Tongue (tissue), 2 donors: ENCODE results near the gene HYAL2. TPM values are rescaled to one million over a fixed set of nuclear protein-coding genes. Genes with fewer than 3 reads are reported as not detected.
A peak's percentile ranks its signal among the peaks of the same experiment; 100 is the strongest.

Source experiments
- DNase-seq: peaks from one replicate; pipeline ENCODE4 v3.0.0-alpha.2; 2015
- total RNA-seq: library from RNA; depleted of rRNA; stranded (reverse); fragments of >200 nt; gene quantifications from one replicate; pipeline ENCODE4 v1.2.3, GENCODE V29; 2014

The HYAL2 gene, protein sequence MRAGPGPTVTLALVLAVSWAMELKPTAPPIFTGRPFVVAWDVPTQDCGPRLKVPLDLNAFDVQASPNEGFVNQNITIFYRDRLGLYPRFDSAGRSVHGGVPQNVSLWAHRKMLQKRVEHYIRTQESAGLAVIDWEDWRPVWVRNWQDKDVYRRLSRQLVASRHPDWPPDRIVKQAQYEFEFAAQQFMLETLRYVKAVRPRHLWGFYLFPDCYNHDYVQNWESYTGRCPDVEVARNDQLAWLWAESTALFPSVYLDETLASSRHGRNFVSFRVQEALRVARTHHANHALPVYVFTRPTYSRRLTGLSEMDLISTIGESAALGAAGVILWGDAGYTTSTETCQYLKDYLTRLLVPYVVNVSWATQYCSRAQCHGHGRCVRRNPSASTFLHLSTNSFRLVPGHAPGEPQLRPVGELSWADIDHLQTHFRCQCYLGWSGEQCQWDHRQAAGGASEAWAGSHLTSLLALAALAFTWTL
- 53.9 TPM for total RNA-seq

GRCh38 chr3:50322386-50323091 is at the start of gene HYAL2:
Gene HYAL2 (minus strand): TSS chr3:50322745. CDS start chr3:50320489, 2,256 bp downstream.
- no peak for DNase-seq

DNA sequence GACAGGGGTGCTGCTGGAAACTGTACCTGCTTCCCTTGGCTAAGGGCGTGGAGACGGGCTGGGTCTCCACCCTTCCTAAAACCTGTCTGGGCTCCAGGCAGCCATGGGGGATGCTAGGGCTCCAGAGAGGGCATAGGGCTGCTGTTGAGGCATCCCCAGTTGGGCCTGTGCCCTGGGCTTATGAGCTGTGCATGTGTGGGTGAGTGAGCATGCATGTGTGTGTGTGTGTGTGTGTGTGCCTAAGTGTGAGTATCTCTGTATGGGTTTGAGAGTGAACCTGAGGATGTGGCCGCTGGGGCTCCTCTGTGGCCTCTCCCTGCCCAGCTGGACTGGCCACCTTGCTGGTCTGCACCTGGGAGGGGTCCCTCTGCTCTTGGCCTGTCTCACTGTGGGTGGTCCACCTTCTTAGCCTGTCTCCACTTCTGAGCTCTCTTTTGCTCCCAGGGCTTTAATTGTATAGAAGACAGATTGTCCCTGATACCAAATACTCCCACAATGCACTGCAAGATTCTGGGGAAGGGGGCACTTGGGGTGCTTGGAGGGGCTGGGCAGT is 48.7 kb upstream of the HYAL2 start:
- no peak for DNase-seq

DNA sequence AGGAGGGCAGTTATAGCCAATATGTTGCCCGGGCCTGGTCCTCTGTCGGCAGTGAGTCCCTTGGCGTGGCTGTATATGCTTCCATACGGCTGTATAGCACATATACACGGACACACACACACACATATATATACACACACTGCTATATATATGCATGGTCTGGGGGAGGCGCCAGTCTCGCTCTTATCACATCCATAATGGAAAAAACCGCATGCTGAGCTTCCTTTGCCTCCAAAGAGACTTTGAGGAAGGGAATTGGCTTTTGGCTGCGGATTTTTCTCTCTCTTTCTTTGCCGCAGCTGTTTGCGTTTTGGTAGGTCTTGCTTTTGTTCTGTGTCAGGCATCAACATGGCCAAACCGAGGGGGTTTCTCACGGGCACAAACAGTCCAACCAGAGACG is 48.0 kb upstream of the HYAL2 start:
- peak; percentile 83 for DNase-seq

GRCh38 chr3:50369012-50369670 is 46.6 kb upstream of the HYAL2 start:
- no peak for DNase-seq

- DNase-seq = no peak
These were observed 43.3 kb upstream of the HYAL2 start for GRCh38 chr3:50365842-50366220.

GRCh38 chr3:50365080-50365841 is 42.7 kb upstream of the HYAL2 start:
- DNase-seq = peak; percentile 87

DNA sequence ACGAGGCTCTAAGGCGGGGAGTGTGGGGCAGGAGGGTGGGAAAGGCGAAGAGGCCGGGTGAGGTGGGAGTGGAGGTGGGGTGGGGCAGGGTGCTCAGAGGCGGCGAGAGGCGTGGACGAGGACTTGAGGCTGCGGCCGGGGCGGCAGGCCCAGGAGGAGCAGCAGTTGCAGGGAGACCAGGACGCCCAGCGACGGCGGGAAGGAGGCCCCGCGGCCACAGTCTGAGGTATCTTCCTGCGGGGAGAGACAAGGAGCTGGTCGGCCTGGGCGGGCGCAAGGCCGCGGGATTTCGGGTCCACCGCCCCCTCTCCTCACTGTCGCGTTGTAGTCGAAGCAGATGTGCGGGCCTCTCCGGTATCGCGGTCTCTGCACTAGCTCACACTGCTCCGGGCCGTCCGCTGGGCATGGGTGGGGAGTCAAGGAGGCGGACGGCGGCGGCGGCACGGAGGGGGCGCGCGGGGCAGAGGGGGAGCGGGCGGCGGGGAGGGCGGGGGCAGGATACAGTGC is 42.1 kb upstream of the HYAL2 start:
- DNase-seq = peak; percentile 22

- no peak for DNase-seq
These were observed 37.2 kb upstream of the HYAL2 start for GRCh38 chr3:50359760-50360110.

DNA sequence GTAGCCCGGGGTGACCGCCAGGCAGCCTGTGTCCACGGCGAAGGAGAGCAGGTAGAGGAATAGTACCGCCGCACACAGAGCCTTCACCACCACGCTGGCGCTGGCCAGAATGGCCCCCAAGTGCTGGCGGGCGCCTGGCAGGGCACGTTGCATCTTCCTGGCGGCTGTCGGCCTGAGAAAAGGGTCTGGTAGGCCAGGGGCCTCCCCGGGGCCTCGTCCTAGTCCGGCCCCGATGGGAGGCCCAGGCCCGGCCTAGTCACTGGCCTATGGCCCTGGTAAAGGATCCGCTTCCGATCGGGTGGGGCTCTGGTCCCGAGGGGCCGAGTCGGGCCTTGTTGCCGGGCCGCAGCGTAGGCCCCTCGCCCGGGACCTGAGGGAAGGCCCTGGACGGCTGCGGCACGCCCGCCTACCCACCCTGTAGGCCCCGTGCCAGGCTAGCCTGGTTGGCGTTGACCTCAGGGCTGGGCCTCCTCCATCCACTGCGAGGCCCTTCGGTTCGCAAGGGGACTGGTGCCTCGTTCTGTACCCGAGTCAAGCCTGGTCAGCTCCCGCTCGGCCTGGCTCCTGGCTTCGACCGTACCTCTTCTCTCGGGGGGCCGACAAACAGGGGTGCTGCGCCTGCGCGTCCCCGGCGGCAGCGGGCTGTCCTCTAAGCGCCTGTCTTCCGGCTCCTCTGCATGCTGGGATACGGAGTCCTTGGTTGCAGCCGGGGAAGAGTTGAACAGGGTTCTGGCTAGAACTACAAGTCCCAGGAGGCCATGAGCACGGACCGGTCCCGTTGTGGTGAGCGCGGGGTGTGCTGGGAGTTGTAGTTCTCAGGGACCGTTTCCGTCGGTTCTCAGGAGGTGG is 36.6 kb upstream of the HYAL2 start, which contains the start of gene TMEM115:
TMEM115 (minus strand) TSS at position 611 of the 849 bp plus-strand sequence; CDS start at position 153, 458 bp downstream.
- peak; percentile 99 for DNase-seq

- no peak for DNase-seq
These were observed 35.9 kb upstream of the HYAL2 start for GRCh38 chr3:50358355-50358910.

GRCh38 chr3:50357481-50357880 is 34.9 kb upstream of the HYAL2 start:
- DNase-seq = no peak

GRCh38 chr3:50356553-50356952 is 34.0 kb upstream of the HYAL2 start:
- no peak for DNase-seq

- DNase-seq = no peak
These were observed 33.4 kb upstream of the HYAL2 start for GRCh38 chr3:50355829-50356552.

GRCh38 chr3:50354850-50355249 is 32.3 kb upstream of the HYAL2 start:
- no peak for DNase-seq

DNA sequence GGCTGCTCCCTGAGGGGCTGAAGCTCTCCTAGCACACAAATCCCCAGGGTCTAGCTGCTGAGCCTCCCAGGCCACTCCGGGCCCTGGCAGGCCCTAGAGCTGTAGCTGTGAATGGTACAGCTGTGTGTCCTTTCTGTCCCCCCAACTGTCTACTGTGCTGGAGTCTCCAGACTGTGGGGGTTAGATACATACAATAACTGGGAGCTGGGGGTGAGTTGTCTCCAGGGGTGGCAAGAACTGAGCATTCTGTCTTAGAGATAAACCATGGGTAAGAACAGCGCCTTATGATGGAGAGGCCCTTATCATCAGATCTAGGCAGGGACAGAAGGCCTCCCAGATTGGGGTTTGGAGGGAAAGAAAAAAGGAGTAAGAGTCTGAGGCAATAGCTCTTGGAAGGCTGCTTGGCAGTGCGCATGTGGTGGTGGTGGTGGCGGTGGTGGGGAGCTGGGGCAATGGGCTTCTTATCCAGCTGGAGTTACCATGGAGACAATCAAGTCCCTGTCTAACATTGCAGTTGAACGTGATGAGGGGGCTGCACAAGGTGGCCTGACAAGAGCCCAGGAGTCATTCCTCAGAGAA is 31.7 kb upstream of the HYAL2 start:
- no peak for DNase-seq

DNA sequence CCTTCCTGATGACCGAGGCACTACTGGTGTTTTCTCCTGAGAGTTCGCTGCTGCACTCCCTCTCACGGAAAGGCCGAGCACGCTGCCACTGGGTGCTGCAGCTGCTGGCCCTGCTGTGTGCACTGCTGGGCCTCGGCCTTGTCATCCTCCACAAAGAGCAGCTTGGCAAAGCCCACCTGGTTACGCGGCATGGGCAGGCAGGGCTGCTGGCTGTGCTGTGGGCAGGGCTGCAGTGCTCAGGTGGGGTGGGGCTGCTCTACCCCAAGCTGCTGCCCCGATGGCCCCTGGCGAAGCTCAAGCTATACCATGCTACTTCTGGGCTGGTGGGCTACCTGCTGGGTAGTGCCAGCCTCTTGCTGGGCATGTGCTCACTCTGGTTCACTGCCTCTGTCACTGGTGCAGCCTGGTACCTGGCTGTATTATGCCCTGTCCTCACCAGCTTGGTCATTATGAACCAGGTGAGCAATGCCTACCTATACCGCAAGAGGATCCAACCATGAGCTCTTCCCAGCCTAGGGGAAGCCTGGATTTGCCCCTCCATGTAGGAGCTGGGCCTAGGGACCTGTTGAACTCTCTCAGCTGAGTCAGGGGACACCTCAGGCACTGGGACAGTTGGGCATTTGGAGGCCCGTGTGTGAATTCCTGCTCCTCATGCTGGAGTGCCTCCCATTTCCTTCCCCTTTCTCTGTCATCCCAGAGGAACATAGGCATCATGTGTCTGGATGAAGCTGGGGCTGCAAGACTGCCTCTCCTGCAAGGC is 30.9 kb upstream of the HYAL2 start:
- DNase-seq = no peak

DNA sequence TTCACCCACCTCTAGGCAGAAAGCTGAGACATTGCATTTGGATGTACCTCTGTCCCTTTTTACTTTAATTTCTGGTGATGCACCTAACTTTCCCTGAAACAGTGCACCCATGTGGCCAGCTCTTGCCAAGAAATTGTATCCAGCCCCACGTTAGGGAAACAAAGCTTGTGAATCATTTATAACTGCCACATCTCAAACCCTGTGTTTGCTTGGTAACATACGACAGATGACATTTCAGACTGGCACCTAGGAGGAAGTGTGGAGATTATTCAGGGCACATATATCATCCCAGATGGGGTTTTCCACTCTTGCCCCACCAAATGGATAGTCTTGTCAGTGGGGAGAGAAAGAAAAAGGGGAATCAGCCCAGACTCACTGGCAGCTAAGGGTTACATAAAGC is 30.2 kb upstream of the HYAL2 start:
- DNase-seq = no peak

DNA sequence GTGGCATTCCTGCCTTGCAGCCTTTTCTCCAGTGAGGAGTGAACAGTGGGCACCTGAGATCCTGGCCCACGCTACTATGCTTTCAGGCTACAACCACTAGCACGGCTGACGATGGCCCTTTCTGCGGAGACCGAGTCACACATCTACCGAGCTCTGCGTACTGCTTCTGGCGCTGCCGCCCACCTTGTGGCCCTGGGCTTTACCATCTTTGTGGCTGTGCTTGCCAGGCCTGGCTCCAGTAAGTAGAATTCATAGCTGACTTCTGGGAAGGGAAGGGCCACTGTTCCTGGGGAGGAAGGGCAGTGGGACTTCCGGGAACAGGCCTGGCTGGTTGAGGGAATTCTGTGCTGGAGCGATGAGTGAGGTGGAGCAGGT is 28.8 kb upstream of the HYAL2 start:
- no peak for DNase-seq
